Measurements from ENCODE around the gene WBP2NL. TPM values are rescaled to one million over a fixed set of nuclear protein-coding genes. Genes with fewer than 3 reads are reported as not detected.

The WBP2NL gene

GRCh38 chr22:42076764-42077485, 78.3 kb downstream of the WBP2NL start:
- Histone ChIP-seq H2AFZ (ENCODE audit: low read length) (no peak overlapping the region), H2BK12ac (ENCODE audit: low read length) (no peak overlapping the region), H2BK5ac (ENCODE audit: low read length) (peak overlapping the region; percentile 17), H3K79me1 (ENCODE audit: low read depth, low read length) (no peaks in the 10 kb centered on the region), H4K91ac (ENCODE audit: low read depth, low read length, poor library complexity) (no peak overlapping the region), H3K9me3 (replicated peaks in 1 of 2; ENCODE audit: control insufficient read depth in 2 of 2, insufficient read depth in 1 of 2, low read depth in 1 of 2, low read length in 2 of 2) (peaks cover 0 to 12% of the 10 kb centered on the region in 2 donors), H3K23ac (ENCODE audit: low read depth, low read length, poor library complexity) (peak overlapping the region; percentile 20), H2AK5ac (ENCODE audit: low read depth, low read length) (no peak overlapping the region), H3K4me3 (ENCODE audit: low read length in 2 of 2) (no peak overlapping the region), H3K9ac (ENCODE audit: low read depth, low read length, poor library complexity) (no peak overlapping the region), H3K4me1 (ENCODE audit: control insufficient read depth in 2 of 2, insufficient read depth in 1 of 2, low read depth in 1 of 2, low read length in 2 of 2) (peaks cover 3 to 8% of the 10 kb centered on the region in 2 donors), H2BK120ac (ENCODE audit: low read depth, low read length) (no peak overlapping the region), H3K14ac (ENCODE audit: low read length) (no peak overlapping the region), H3K4ac (ENCODE audit: low read length) (no peak overlapping the region), H3K36me3 (replicated peaks in 1 of 2; ENCODE audit: control insufficient read depth in 2 of 2, insufficient read depth in 2 of 2, low read length in 2 of 2) (peaks cover 0 to 4% of the 10 kb centered on the region in 2 donors), H3K18ac (ENCODE audit: low read length) (no peak overlapping the region), H4K8ac (ENCODE audit: low read depth, low read length) (no peak overlapping the region), H3K4me2 (ENCODE audit: insufficient read depth, low read length, poor library complexity, severe bottlenecking) (no peak overlapping the region), H3K27me3 (ENCODE audit: control insufficient read depth in 3 of 3, insufficient read depth in 3 of 3, low read depth in 1 of 3, low read length in 3 of 3) (no peaks in the 10 kb centered on the region), H3K27ac (replicated peaks; ENCODE audit: low read length) (no peak overlapping the region), H2BK15ac (ENCODE audit: low read length) (peak overlapping the region; percentile 7)
- no CpG with 5 or more reads among the region's 20 CpGs for WGBS, 2 donors (ENCODE audit: extremely low coverage in 2 of 2, insufficient read length in 2 of 2, insufficient replicate concordance in 1 of 2)
- no peak for DNase-seq (ENCODE audit: low spot score)

GRCh38 chr22:42077486-42078125, 79.0 kb downstream of the WBP2NL start:
- Histone ChIP-seq H2AK5ac (ENCODE audit: low read depth, low read length) (no peak overlapping the region), H3K36me3 (replicated peaks in 1 of 2; ENCODE audit: control insufficient read depth in 2 of 2, insufficient read depth in 2 of 2, low read length in 2 of 2) (peaks cover 2 to 10% of the 10 kb centered on the region in 2 donors), H2AFZ (ENCODE audit: low read length) (no peak overlapping the region), H2BK120ac (ENCODE audit: low read depth, low read length) (no peak overlapping the region), H2BK15ac (ENCODE audit: low read length) (peak overlapping the region; percentile 69), H4K8ac (ENCODE audit: low read depth, low read length) (no peak overlapping the region), H2BK5ac (ENCODE audit: low read length) (peak overlapping the region; percentile 17), H3K23ac (ENCODE audit: low read depth, low read length, poor library complexity) (no peak overlapping the region), H3K14ac (ENCODE audit: low read length) (no peak overlapping the region), H3K9ac (ENCODE audit: low read depth, low read length, poor library complexity) (no peak overlapping the region), H3K4me1 (ENCODE audit: control insufficient read depth in 2 of 2, insufficient read depth in 1 of 2, low read depth in 1 of 2, low read length in 2 of 2) (peaks cover 3 to 8% of the 10 kb centered on the region in 2 donors), H3K79me1 (ENCODE audit: low read depth, low read length) (no peaks in the 10 kb centered on the region), H2BK12ac (ENCODE audit: low read length) (no peak overlapping the region), H3K18ac (ENCODE audit: low read length) (no peak overlapping the region), H3K4me2 (ENCODE audit: insufficient read depth, low read length, poor library complexity, severe bottlenecking) (no peak overlapping the region), H3K4ac (ENCODE audit: low read length) (no peak overlapping the region), H3K4me3 (ENCODE audit: low read length in 2 of 2) (no peak overlapping the region), H3K9me3 (replicated peaks in 1 of 2; ENCODE audit: control insufficient read depth in 2 of 2, insufficient read depth in 1 of 2, low read depth in 1 of 2, low read length in 2 of 2) (peaks cover 0 to 11% of the 10 kb centered on the region in 2 donors), H3K27ac (replicated peaks; ENCODE audit: low read length) (no peak overlapping the region), H3K27me3 (ENCODE audit: control insufficient read depth in 3 of 3, insufficient read depth in 3 of 3, low read depth in 1 of 3, low read length in 3 of 3) (no peaks in the 10 kb centered on the region), H4K91ac (ENCODE audit: low read depth, low read length, poor library complexity) (no peak overlapping the region)
- DNase-seq (ENCODE audit: low spot score): no peak
- no CpG with 5 or more reads among the region's 21 CpGs for WGBS, 2 donors (ENCODE audit: extremely low coverage in 2 of 2, insufficient read length in 2 of 2, insufficient replicate concordance in 1 of 2)

Small RNAs within 50 kb of the gene (small RNA-seq; reads per million reads assigned to genes)
- gene SNORD13P1 (ENCODE audit: insufficient read depth): not detected

Measured in neuronal stem cell (in vitro differentiated cells).